Naive thymus-derived CD4-positive, alpha-beta T cell (primary cell): Measurements from ENCODE around the gene PTH. TPM values are rescaled to one million over a fixed set of nuclear protein-coding genes. Genes with fewer than 3 reads are reported as not detected.

Experiments used
- ATAC-seq: fragments of 150-1000 bp; cut with Tn5 transposase; 2 replicates; pipeline ENCODE4 v1.10.0; 2021; ENCODE audit warnings: mild to moderate bottlenecking, moderate library complexity
- CTCF ChIA-PET: fragments of 350-600 bp; sonication (Branson Sonifier 250); formaldehyde crosslinking; loops from one replicate; lab custom pipeline; 2021; ENCODE audit warnings: antibody characterized with exemption; lab: Charles Lee
- POLR2A ChIA-PET: fragments of 350-600 bp; sonication (Branson Sonifier 250); formaldehyde crosslinking; loops from one replicate; lab custom pipeline; 2021; ENCODE audit warnings: antibody characterized with exemption, inconsistent platforms; lab: Charles Lee
- DNase-seq, 9 donors: peaks; one replicate each; pipeline versions ENCODE4 v3.0.0 to v3.0.0-alpha.2; 2020 to 2022; ENCODE audit warnings: mixed read lengths in 1 of 9
- H3K27ac ChIP-seq: one replicate; pipeline ENCODE4 v1.7.0; 2013; ENCODE audit warnings: mild to moderate bottlenecking, low read depth, low read length, moderate library complexity
- H3K27me3 ChIP-seq, 2 donors: one replicate each; pipeline ENCODE4 v1.7.0; 2013; ENCODE audit warnings: low read length in 2 of 2, mild to moderate bottlenecking in 2 of 2, moderate library complexity in 2 of 2; ENCODE audit not compliant: control insufficient read depth in 2 of 2, insufficient read depth in 2 of 2
- H3K36me3 ChIP-seq, 3 experiments: 1 replicate in 2 of 3; 2 replicates in 1 of 3; pipeline ENCODE4 v1.7.0; 2013; ENCODE audit warnings: low read length in 3 of 3, mild to moderate bottlenecking in 3 of 3, moderate library complexity in 1 of 3; ENCODE audit not compliant: insufficient read depth in 3 of 3, control insufficient read depth in 2 of 3
- H3K4me1 ChIP-seq, 2 donors: one replicate each; pipeline ENCODE4 v1.7.0; 2013; ENCODE audit warnings: low read length in 2 of 2, mild to moderate bottlenecking in 2 of 2, moderate library complexity in 1 of 2; ENCODE audit not compliant: control insufficient read depth in 2 of 2, insufficient read depth in 2 of 2
- H3K4me3 ChIP-seq: 2 replicates; pipeline ENCODE4 v1.7.0; 2013; ENCODE audit warnings: mild to moderate bottlenecking, low read length
- H3K9me3 ChIP-seq, 3 experiments: 1 replicate in 2 of 3; 2 replicates in 1 of 3; pipeline ENCODE4 v1.7.0; 2013; ENCODE audit warnings: low read length in 3 of 3; ENCODE audit not compliant: control insufficient read depth in 2 of 3
- H3K27ac Mint-ChIP-seq, 9 donors: one replicate each; pipeline ENCODE4 v1.8.0; 2020 to 2022; ENCODE audit warnings: mixed read lengths in 9 of 9, mild to moderate bottlenecking in 8 of 9, moderate library complexity in 5 of 9, inconsistent platforms in 2 of 9
- H3K27me3 Mint-ChIP-seq, 5 donors: one replicate each; pipeline ENCODE4 v1.8.0; 2021 to 2022; ENCODE audit warnings: mixed read lengths in 5 of 5, mild to moderate bottlenecking in 1 of 5
- H3K36me3 Mint-ChIP-seq, 5 donors: one replicate each; pipeline ENCODE4 v1.8.0; 2020 to 2022; ENCODE audit warnings: mixed read lengths in 5 of 5, mild to moderate bottlenecking in 3 of 5, inconsistent platforms in 1 of 5
- H3K4me1 Mint-ChIP-seq, 7 donors: one replicate each; pipeline ENCODE4 v1.8.0; 2020 to 2022; ENCODE audit warnings: mixed read lengths in 7 of 7, mild to moderate bottlenecking in 3 of 7, inconsistent platforms in 1 of 7
- H3K4me3 Mint-ChIP-seq, 10 donors: one replicate each; pipeline ENCODE4 v1.8.0; 2020 to 2022; ENCODE audit warnings: mild to moderate bottlenecking in 10 of 10, mixed read lengths in 10 of 10, moderate library complexity in 6 of 10, inconsistent platforms in 2 of 10
- H3K9me3 Mint-ChIP-seq, 11 donors: one replicate each; pipeline ENCODE4 v1.8.0; 2020 to 2022; ENCODE audit warnings: mixed read lengths in 11 of 11, mild to moderate bottlenecking in 4 of 11, inconsistent platforms in 1 of 11, moderate library complexity in 1 of 11
- intact Hi-C, 2 donors: fragments of 100-400 bp; cut with micrococcal nuclease; formaldehyde crosslinking; loops; one replicate each; pipeline ENCODE4 v1.15.1; 2023
- polyA plus RNA-seq, 2 donors: library from polyadenylated mRNA; unstranded; fragments of 300-500 nt; fragmentation: Illumina TruSeq; gene quantifications; one replicate each; pipeline ENCODE4 v1.2.3, GENCODE V29; 2021
- total RNA-seq, 6 experiments: library from RNA in 5 of 6; stranded (reverse) in 5 of 6; gene quantifications; 1 replicate in 5 of 6; 2 replicates in 1 of 6; pipeline ENCODE4 v1.2.3 and lab custom pipeline; 2021 to 2026

The PTH gene
- total and polyA plus RNA-seq, 7 experiments from 2014 or later: not detected

GRCh38 chr11:13494051-13494450, 1.7 kb downstream of the PTH start:
- Mint-ChIP-seq H3K4me3 (no peak overlapping the region), H3K27me3 (peaks cover 16 to 24% (median 19%) of the 10 kb centered on the region in 5 donors), H3K9me3 (peaks cover 0 to 3% (median 0%) of the 10 kb centered on the region in 11 donors)

GRCh38 chr11:13487661-13488030, 8.2 kb downstream of the PTH start:
- peaks cover 0 to 4% of the 10 kb centered on the region in 2 donors for H3K4me1 ChIP-seq

More at GRCh38 chr11:13494051-13494450, 1.7 kb downstream of the PTH start:
- H3K9me3 ChIP-seq: no peaks in the 10 kb centered on the region
- H3K36me3 ChIP-seq: no peaks in the 10 kb centered on the region
- Mint-ChIP-seq H3K4me1 (no peaks in the 10 kb centered on the region), H3K36me3 (no peaks in the 10 kb centered on the region), H3K27ac (no peak overlapping the region)
- H3K27me3 ChIP-seq: no peaks in the 10 kb centered on the region
- CTCF ChIA-PET: no interaction called here
- no peak overlapping the region for H3K4me3 ChIP-seq
- no peak for DNase-seq
- intact Hi-C loops: no loop called here
- ATAC-seq: no peak
- POLR2A ChIA-PET: interaction anchor here (0.6 kb wide), 1 partner anchor 144 kb away, joined by 3 read pairs; no protein-coding TSS in a partner anchor
- H3K4me1 ChIP-seq: no peaks in the 10 kb centered on the region
- no peak overlapping the region for H3K27ac ChIP-seq

GRCh38 chr11:13486926-13487660, 8.7 kb downstream of the PTH start:
- peak overlapping the region; percentile 61 for H3K4me3 ChIP-seq
- H3K36me3 ChIP-seq: no peaks in the 10 kb centered on the region
- intact Hi-C loops: loop anchor here (1.0 to 5.0 kb wide), 5 partner anchors 24 to 762 kb away; partner anchors contain the start of genes BTBD10 (in 2 of the 2) and FAR1 (in 1 of the 2)
- Mint-ChIP-seq H3K4me1 (peaks cover 5 to 7% (median 6%) of the 10 kb centered on the region in 7 donors), H3K27me3 (peaks cover 2 to 12% (median 4%) of the 10 kb centered on the region in 5 donors), H3K4me3 (peak overlapping the region; percentile 66 to 90 (median 76)), H3K36me3 (no peaks in the 10 kb centered on the region), H3K9me3 (peaks cover 0 to 11% (median 0%) of the 10 kb centered on the region in 11 donors), H3K27ac (peak overlapping the region in 6 of 9 donors; percentile 40 to 77 (median 74))
- ATAC-seq: peak; percentile 92
- ChIA-PET POLR2A (interaction anchor here (0.8 kb wide), 1 partner anchor 23 kb away, joined by 3 read pairs; no protein-coding TSS in a partner anchor), CTCF (interaction anchor here (0.6 to 1.5 kb wide), 7 partner anchors 9 to 761 kb away, joined by 3 to 7 read pairs (median 3); partner anchors contain the start of gene BTBD10)
- H3K4me1 ChIP-seq: peaks cover 0 to 4% of the 10 kb centered on the region in 2 donors
- H3K27ac ChIP-seq: no peak overlapping the region
- H3K9me3 ChIP-seq: no peaks in the 10 kb centered on the region
- DNase-seq: peak; percentile 28 to 64 (median 55)
- no peaks in the 10 kb centered on the region for H3K27me3 ChIP-seq

More at GRCh38 chr11:13487661-13488030, 8.2 kb downstream of the PTH start:
- H3K27ac Mint-ChIP-seq: peak overlapping the region in 6 of 9 donors; percentile 39 to 77 (median 74)
- peak in 6 of 9 donors; percentile 14 to 41 (median 28) for DNase-seq
- H3K4me1 Mint-ChIP-seq: peaks cover 5 to 7% (median 6%) of the 10 kb centered on the region in 7 donors
- intact Hi-C loops: loop anchor here (1.0 to 5.0 kb wide), 5 partner anchors 24 to 762 kb away; partner anchors contain the start of genes BTBD10 (in 2 of the 2) and FAR1 (in 1 of the 2)
- peak overlapping the region; percentile 66 to 90 (median 76) for H3K4me3 Mint-ChIP-seq
- Histone ChIP-seq H3K9me3 (no peaks in the 10 kb centered on the region), H3K36me3 (no peaks in the 10 kb centered on the region), H3K27ac (no peak overlapping the region), H3K27me3 (no peaks in the 10 kb centered on the region), H3K4me3 (peak overlapping the region; percentile 61)
- H3K27me3 Mint-ChIP-seq: peaks cover 0 to 9% (median 2%) of the 10 kb centered on the region in 5 donors
- CTCF ChIA-PET: interaction anchor here (0.8 to 1.5 kb wide), 4 partner anchors 10 to 761 kb away, joined by 3 to 7 read pairs (median 4); partner anchors contain the start of gene BTBD10
- peaks cover 0 to 11% (median 0%) of the 10 kb centered on the region in 11 donors for H3K9me3 Mint-ChIP-seq
- POLR2A ChIA-PET: interaction anchor here (0.8 kb wide), 1 partner anchor 24 kb away, joined by 3 read pairs; no protein-coding TSS in a partner anchor
- peak; percentile 75 for ATAC-seq
- no peaks in the 10 kb centered on the region for H3K36me3 Mint-ChIP-seq

GRCh38 chr11:13480198-13480597, 15.6 kb downstream of the PTH start:
- no peak overlapping the region for H3K4me3 ChIP-seq
- CTCF ChIA-PET: no interaction called here
- Mint-ChIP-seq H3K4me3 (no peak overlapping the region), H3K27me3 (peaks cover 19 to 28% (median 25%) of the 10 kb centered on the region in 5 donors), H3K27ac (no peak overlapping the region), H3K4me1 (no peaks in the 10 kb centered on the region), H3K9me3 (peaks cover 0 to 13% (median 0%) of the 10 kb centered on the region in 11 donors), H3K36me3 (peaks cover 0 to 6% (median 0%) of the 10 kb centered on the region in 5 donors)
- H3K4me1 ChIP-seq: no peaks in the 10 kb centered on the region
- DNase-seq (no peak), ATAC-seq (no peak)
- H3K27ac ChIP-seq: no peak overlapping the region
- H3K36me3 ChIP-seq: no peaks in the 10 kb centered on the region
- intact Hi-C loops: no loop called here
- H3K9me3 ChIP-seq: no peaks in the 10 kb centered on the region
- POLR2A ChIA-PET: no interaction called here
- H3K27me3 ChIP-seq: no peaks in the 10 kb centered on the region

- Histone ChIP-seq H3K27ac (no peak overlapping the region), H3K4me3 (no peak overlapping the region), H3K27me3 (no peaks in the 10 kb centered on the region), H3K36me3 (no peaks in the 10 kb centered on the region), H3K9me3 (no peaks in the 10 kb centered on the region), H3K4me1 (no peaks in the 10 kb centered on the region)
- ChIA-PET CTCF (no interaction called here), POLR2A (no interaction called here)
- Mint-ChIP-seq H3K4me3 (no peak overlapping the region), H3K4me1 (no peaks in the 10 kb centered on the region), H3K27me3 (peaks cover 19 to 32% (median 25%) of the 10 kb centered on the region in 5 donors), H3K36me3 (peaks cover 0 to 6% (median 0%) of the 10 kb centered on the region in 5 donors), H3K27ac (no peak overlapping the region), H3K9me3 (peaks cover 0 to 13% (median 0%) of the 10 kb centered on the region in 11 donors)
- intact Hi-C loops: no loop called here
- DNase-seq (no peak), ATAC-seq (no peak)
These were observed 16.1 kb downstream of the PTH start for GRCh38 chr11:13479688-13480087.

- no peak overlapping the region for H3K27ac ChIP-seq
- intact Hi-C loops: no loop called here
- CTCF ChIA-PET: no interaction called here
- Mint-ChIP-seq H3K36me3 (no peaks in the 10 kb centered on the region), H3K4me1 (no peaks in the 10 kb centered on the region), H3K27me3 (peaks cover 10 to 30% (median 23%) of the 10 kb centered on the region in 5 donors), H3K9me3 (peaks cover 0 to 2% (median 0%) of the 10 kb centered on the region in 11 donors), H3K4me3 (no peak overlapping the region), H3K27ac (no peak overlapping the region)
- H3K9me3 ChIP-seq: no peaks in the 10 kb centered on the region
- POLR2A ChIA-PET: no interaction called here
- no peaks in the 10 kb centered on the region for H3K36me3 ChIP-seq
- DNase-seq: no peak
- H3K27me3 ChIP-seq: no peaks in the 10 kb centered on the region
- H3K4me3 ChIP-seq: no peak overlapping the region
- ATAC-seq: no peak
- no peaks in the 10 kb centered on the region for H3K4me1 ChIP-seq
These were observed 20.7 kb downstream of the PTH start for GRCh38 chr11:13475091-13475490.
